GM19324 (cell line): Measurements from ENCODE around the gene SLC30A3.

Experiments
- ATAC-seq: cut with Tn5 transposase; IDR thresholded peaks from one replicate; pipeline ENCODE4 v1.9.1; 2021; ENCODE audit warnings: mild to moderate bottlenecking, moderate library complexity; ENCODE audit not compliant: unreplicated experiment, low FRiP score

The SLC30A3 gene

DNA sequence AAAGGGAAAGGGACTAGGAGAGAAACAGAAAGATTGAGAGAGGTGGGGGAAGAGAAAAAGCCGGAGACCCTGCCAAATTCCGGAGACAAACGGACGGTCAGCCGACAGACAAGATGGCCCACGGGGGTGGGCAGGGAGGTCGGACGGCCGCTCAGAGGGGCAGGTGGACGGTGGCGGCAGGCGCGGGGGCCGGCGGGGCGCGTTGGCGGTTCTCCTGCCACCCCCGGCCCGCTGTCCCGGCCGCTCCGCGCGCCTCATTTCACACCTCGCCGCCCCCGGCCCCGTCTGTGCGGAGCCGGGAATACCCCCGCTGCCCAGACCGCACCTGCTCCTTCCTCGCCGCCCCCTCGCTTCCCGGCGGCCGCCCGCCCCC lies 935 bp downstream of the SLC30A3 start:
- ATAC-seq, result no peak

DNA sequence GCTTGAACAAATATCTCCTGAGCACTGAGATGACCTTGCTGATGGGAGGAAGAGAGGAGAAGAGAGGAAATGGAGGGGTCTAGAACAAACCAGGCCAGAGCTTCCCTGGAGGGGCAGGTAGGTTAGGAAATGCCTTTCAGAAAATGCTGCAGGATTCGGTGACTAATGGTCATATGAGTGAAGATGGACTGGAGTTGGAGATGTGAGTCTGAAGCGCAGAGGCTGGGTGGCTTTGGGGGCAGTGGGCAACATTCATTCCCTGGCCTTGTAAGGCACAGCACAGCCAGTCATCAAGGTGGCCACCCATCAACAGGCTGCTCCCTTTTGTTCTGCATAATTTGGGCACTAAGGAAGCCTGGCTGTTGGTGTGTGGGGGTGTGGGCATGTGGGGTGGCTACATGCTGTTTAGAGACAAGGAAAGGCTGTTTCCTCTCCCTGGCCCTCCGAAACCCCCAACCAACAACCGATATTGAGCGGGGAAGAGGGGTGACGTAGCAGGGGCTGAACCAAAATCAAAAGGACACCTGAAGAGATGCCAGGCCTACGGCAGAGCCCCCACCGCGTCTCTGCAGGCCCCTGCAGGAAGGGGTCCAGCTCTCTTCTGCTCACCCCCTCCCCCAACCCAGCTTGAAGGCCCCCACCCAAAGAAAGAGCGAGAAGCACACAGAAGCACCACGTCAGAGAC lies 1.5 kb downstream of the SLC30A3 start:
- ATAC-seq, result no peak

DNA sequence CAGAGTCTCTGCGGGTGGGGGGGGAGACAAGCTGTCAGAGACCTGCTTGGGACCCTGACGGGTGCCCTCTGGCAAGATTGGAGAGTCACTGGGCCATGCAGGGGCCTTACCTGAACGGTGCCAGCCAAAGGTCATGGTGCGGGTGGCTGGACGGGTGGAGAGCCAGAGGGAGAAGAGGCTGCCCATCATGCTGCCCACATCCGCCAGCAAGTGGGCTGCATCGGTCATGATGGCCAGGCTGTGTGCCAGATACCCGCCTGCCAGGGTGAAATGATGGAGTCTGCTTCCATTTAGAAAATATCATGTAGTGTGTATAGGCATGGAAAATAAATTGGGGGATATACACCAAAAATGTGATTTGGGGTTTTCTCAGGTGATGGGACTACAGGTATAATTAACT lies 4.8 kb downstream of the SLC30A3 start:
- no peak for ATAC-seq

DNA sequence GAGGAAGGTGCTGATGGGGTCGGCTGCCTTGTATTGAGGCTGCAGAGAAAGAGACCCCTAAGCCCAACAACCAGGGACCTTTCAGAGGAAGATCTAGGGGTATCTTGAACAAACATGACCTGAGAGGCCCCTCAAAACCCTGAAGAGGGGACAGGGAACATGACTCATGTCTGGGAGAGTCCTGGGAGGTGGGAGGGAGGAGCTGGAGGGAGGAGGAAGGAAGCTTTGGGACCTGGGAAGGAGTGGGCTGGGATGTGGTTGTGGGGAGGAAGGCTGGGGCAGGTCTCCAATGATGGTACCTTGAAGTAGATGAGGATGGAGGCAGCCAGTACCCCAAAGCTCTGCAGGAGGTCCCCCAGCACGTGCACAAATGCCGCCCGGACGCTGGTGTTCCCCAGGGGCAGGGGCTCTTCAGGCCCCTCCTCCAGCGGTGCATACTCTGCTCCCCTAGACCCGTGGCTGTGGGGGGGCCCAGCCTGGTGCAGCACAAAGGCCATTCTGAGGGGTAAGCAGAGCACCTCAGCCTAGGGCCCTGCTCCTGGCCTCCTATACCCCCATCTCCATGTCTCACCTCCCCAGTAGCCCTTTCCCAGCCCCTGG lies 5.9 kb downstream of the SLC30A3 start:
- no peak for ATAC-seq

DNA sequence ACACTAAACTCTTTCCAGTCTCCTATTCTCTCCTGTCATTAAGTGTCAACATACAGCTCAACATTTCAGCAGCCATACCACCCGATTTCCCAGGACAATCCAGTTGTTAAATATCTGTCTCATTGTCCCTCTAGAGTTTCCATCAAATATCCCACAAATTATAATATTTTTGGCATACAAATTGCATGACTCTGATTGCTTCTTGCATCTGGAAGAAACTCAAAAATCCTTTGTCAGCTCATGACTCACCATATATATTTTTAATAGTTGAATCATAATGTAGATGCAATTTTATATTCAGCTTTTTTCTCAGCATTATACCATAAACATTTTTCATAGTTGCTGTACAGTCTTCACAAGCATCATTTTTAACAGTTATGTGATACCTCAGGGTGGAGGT lies 7.2 kb downstream of the SLC30A3 start:
- ATAC-seq, result no peak

DNA sequence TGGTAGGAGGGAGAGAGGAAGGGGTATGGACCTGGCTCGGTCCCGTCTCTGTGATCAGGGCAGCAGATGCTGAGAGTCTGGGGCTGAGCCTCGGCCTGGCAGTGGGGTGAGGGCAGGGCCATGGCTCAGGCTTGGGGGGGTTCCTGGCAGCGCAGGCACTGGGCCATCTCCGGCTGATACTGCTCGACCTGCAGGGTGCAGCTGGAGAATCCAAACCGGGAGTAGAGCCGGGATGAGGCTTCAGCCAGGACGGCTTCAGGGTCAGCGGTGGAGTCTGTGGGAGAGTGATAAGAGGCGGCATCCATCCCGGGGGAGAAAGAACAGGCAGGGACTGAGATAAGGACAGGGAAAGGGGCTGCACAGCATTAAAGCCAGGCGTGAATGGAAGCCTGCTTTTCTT lies 7.7 kb downstream of the SLC30A3 start:
- ATAC-seq, result no peak

DNA sequence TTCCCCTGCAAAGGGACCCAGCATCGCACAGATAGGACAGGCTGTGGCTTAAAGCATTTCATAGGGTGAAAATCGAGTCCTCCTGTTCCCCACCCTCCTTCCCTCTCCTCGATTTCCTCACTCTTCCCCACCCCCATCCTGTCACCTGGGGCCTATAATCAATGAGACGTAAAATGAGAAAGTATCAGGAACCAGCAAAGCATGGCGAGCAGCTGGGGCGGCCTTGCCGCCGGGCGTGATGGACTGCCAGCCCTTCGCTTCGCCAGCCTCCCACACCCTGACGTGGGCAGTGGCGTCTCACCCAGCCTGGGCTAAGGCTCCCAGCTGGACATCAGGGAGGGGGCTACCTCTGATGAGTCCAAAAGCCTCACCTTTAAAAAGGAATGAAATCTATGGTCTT lies 11.1 kb downstream of the SLC30A3 start:
- ATAC-seq, result no peak

DNA sequence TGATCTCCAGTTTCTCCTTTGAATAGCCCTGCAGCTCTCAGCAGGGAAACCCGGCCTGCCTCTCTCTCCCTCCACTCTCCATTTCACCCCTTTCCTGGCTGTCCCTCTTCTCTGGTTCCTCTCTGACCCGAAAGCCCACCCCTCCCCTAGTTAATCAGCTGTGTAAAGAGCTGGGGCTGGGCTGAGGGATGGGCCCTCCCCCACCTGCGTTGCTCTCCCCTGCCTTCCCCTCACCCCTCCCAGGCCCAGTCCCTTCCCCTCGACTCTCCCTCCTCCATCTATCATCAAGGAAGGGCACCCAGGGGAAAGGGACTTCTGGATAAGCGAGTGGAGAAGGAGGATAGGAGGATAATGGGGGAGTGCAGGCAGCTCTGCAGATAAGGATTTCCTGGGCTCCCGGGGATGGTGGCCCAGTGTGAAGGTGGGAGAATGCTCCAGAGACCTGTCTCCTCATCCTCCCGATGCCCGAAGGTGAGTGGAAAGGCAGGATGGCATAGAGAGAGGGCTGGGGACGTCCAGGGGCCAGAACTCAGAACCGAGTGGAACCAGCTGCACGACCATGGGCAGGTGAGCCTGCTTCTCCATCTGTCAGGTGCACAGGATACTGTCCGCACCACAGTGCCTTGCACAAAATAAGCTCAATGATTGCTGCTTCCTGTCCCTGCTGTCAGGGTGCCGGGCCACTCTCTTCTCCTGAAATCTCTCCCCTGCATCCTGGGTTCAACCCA lies 12.0 kb downstream of the SLC30A3 start:
- ATAC-seq, result no peak

DNA sequence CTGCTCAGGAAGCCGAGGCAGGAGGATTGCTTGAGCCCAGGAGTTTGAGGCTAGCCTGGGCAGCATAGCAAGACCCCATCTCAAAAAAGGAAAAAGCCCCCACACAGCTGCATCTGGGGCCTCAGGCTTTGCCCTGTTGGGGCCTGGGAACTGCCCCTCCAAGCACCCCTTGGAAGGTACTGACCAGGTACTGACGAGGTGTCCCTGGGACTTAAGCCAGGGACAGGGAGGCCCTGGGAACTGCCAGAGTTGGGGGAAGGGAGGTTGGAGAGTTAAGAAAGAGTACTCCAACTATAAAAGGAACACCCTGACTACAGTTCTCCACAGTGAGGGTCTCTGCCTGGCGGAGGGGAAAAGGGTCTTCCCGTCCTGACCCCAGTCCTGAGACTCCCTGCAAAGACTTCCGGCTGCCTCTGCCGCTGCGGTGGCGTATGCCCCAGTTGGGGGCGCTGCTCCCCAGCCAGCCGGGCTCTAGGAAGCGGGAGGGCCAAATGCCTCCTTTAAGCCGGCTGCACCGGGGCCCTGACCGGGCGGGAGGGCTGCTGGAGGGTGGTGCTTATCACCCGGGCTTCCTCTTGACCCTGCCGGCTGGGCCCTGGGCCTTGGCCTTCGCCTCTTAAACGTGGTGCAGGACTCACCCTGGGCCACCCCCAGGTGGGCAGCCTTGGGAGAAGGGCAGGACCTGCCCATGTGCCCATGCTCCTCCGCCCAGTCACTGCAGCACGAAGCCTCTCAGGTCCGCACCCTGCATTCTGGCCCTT lies 12.8 kb downstream of the SLC30A3 start:
- ATAC-seq, result no peak

DNA sequence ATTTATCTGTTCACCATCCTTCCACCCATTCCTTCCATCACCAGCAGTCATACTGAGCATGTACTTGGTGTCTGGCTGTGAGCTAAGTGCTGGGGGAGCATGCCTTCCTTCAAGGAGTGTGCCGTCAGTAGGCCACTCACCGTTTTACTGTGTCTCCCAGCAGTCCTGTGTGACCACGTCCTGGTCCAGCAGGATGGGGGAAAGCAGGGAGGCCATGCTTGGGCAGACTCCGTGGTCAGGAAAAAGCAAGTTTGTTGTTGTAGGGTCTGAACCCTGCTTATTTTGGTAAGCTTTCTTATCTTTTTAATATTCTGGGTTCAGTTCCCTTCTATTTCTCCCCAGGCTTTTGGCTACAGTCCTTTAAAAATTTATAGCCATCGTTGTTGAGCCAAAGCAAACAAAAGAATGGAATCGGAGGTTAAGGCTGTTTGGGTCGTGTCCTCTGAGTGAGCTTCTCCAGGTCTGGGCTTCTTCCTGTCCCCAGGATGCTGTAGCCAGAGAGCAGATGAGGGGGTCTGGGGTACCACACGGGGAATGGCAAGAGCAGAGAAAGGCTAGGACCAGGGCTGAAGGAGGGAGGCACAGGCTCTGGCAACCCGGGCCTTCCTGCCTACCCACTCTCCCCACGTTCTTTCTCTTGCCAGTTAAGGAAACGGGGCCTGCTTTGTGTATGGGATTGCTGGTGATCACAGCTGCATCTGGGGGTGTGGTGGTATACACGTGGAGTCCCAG lies 13.5 kb downstream of the SLC30A3 start:
- no peak for ATAC-seq

DNA sequence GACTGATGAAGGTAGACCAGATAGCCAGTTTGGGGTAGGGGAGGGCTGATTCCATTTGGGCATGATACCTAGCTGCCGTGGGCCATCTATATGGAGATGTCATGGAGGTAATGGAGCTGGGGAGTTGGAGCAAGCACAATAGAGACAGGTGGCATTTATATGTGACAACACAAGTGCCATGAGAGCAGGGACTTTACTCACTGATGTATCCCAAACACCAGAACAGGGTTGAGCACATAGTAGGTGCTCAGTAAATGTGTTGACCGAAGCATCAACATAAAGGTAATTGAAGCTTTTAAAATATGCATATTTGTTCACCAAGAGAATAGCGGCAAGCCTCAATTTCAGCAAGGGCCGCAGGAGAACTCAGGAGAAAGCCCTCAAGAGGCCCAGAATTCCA lies 15.0 kb downstream of the SLC30A3 start:
- no peak for ATAC-seq

DNA sequence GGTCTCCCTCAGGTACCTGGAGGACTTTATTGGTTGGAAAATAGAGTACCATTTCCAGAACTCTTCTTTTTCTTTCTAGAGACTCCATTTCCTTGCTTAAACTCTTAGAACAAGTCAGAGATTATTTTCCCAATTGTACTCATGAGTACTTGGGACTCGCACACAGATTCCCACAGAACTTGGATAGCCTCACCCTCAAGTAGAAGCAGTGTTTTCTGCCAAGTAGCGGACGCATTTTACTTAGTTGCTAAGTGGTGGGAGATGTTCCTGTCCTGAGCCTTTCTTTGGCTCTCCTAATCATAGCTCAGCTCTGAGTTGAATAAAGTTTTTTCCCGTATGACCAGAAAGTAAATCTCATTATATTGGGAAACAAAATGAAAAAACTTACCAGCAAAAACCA lies 17.2 kb downstream of the SLC30A3 start:
- ATAC-seq, result no peak

DNA sequence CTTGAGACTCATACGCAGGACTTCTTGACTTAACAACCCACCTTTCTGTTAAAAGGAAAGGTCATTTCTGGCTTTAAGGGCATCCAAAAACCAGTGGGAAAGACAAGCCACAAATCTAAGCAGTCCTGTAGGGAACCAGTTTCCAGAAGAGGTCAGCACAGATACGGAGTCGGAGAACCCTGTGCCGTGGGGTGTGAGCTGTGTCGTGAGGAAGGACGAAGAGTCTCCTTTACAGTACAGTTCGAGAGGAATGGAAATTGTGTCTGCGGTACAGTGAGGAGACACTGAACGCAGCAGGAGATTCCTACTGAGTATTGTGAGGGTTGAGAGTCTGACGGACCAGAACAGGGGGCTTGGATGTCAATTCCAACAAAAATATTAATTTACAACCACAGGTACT lies 17.7 kb downstream of the SLC30A3 start:
- no peak for ATAC-seq

DNA sequence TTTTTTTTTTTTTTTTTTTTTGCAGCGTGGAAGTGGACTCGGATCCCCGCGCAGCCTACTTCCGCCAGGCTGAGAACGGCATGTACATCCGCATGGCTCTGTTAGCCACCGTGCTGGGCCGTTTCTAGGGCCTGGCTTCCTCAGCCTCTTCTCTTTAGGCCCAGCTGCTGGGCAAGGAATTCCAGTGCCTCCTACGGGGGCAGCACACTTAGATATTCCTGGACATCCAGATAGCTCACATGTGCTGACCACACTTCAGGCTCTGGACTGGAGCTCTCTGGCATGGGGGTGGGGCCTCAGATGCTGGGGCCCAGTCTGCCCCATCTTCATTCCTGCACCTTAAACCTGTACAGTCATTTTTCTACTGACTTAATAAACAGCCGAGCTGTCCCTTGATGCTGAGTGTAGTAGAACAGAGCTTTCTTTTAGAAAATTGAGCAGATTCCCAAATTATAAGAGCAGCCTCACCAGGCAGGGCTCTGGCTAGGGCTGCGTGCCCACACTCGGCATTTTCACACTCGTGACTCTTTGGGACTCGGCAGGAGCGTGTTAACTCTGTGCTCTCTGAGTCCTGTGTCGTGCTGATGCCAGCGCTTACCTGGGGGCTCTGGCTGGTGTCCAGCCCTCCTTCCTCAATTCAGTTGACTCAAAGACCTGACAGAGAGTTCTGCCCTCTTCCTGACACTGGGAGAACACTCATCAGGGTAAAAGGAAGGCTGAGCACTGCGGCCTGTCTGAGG lies 19.3 kb downstream of the SLC30A3 start:
- ATAC-seq, result no peak

DNA sequence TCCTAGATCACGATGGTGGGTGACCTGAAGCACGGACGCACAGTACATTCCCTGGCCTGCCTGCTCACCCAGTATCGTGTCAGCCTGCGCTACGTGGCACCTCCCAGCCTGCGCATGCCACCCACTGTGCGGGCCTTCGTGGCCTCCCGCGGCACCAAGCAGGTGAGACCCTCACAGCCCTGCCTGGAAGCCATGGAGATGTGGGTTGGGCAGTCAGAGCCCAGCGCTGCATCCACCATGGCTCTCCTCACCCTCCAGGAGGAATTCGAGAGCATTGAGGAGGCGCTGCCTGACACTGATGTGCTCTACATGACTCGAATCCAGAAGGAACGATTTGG lies 20.3 kb downstream of the SLC30A3 start:
- no peak for ATAC-seq

DNA sequence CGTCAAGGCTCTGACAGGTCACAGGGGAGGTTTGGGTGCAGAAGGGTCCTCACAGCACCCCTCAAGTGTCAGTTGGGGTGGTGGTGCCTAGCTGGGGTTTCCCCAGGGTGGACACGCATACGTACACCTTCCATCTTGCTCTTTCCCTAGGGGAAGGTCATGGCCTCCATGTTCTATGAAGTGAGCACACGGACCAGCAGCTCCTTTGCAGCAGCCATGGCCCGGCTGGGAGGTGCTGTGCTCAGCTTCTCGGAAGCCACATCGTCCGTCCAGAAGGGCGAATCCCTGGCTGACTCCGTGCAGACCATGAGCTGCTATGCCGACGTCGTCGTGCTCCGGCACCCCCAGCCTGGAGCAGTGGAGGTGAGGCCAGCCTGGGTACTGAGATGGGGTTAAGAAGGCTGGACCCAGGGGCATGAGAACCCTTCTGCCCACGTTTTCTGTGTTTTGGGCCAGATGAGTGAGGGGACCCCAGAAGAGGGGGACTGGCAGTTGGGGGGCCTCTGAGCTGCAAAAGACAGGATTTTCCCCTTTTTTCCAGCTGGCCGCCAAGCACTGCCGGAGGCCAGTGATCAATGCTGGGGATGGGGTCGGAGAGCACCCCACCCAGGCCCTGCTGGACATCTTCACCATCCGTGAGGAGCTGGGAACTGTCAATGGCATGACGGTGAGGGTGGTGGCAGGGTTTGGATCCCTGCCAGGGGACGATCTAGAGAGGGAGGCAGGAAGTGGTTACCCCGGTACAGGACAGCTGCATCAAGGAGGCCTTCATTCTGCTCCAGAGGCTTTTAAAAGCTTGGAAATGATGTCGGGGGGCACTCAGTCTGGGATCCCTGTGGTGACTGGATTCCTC lies 20.9 kb downstream of the SLC30A3 start:
- no peak for ATAC-seq

DNA sequence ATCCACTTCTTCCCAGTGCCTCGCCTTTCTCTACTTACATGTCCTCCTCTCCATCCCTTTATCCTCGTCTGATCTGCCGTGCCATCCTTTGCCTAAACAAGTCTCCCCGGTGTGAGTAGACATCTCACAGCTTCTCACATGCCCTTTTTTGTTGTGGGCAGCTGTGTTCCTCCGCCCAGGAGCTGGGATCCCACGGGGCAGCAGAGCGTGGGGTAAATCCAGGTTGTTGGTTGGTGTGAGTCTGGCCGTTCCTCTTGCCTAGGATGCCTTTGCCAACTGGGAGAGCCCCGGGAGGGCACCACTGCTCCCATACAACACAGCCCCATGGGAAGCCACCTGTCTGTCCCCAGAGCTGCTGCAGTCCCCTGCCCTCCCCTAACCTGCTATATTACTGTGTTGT lies 22.4 kb downstream of the SLC30A3 start:
- ATAC-seq, result no peak

DNA sequence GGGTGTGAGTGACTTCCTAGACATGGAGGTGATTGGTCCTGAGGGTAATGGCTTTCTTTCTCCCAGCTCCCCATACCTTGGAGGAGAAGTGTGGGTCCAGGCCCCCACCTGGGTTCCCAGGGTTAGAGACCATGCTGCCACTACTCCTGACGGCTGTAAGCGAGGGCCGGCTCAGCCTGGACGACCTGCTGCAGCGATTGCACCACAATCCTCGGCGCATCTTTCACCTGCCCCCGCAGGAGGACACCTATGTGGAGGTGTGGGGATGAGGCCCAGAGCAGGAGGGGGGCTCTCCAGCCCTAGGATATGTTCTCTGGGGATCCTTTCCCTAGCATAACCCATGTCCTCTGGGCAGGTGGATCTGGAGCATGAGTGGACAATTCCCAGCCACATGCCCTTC lies 23.9 kb downstream of the SLC30A3 start:
- ATAC-seq, result no peak

DNA sequence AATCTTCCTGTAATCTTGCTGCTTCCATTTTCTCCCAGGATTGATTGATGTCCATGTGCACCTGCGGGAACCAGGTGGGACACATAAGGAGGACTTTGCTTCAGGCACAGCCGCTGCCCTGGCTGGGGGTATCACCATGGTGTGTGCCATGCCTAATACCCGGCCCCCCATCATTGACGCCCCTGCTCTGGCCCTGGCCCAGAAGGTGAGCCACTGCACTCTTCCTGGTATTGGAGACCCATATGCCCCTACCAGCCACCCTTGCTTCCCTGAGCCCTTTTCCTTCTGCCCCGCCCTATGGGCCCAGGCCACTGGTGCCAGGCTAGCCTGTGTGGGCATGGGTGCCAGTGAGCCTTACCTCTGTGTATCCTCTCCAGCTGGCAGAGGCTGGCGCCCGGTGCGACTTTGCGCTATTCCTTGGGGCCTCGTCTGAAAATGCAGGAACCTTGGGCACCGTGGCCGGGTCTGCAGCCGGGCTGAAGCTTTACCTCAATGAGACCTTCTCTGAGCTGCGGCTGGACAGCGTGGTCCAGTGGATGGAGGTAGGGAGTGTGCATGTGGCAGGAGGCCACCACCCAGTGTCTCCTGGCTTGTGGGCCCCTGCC lies 25.4 kb downstream of the SLC30A3 start:
- no peak for ATAC-seq
